GM12865 (cell line): ENCODE results near the gene EPHB1.

Experiments
- DNase-seq: peaks from one replicate; pipeline ENCODE4 v3.0.0; 2010; ENCODE audit warnings: low read depth
- H3K4me3 ChIP-seq: 2 replicates; pipeline ENCODE4 v1.5.1; 2011; ENCODE audit warnings: mild to moderate bottlenecking, low read depth, low read length, control low read depth
- TF ChIP-seq, protein P1 (sequence below): IDR thresholded peaks from 2 replicates; pipeline ENCODE4 v1.5.1; 2011; ENCODE audit warnings: low read length, control low read depth, low read depth, inconsistent platforms; ENCODE audit not compliant: insufficient read depth; ENCODE audit errors: missing control alignments

Gene EPHB1

GRCh38 chr3:134807189-134807588 lies 12.1 kb downstream of the EPHB1 start:
- TF ChIP-seq, protein P1, sequence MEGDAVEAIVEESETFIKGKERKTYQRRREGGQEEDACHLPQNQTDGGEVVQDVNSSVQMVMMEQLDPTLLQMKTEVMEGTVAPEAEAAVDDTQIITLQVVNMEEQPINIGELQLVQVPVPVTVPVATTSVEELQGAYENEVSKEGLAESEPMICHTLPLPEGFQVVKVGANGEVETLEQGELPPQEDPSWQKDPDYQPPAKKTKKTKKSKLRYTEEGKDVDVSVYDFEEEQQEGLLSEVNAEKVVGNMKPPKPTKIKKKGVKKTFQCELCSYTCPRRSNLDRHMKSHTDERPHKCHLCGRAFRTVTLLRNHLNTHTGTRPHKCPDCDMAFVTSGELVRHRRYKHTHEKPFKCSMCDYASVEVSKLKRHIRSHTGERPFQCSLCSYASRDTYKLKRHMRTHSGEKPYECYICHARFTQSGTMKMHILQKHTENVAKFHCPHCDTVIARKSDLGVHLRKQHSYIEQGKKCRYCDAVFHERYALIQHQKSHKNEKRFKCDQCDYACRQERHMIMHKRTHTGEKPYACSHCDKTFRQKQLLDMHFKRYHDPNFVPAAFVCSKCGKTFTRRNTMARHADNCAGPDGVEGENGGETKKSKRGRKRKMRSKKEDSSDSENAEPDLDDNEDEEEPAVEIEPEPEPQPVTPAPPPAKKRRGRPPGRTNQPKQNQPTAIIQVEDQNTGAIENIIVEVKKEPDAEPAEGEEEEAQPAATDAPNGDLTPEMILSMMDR: no peak
- DNase-seq: no peak
- H3K4me3 ChIP-seq: no peak overlapping the region

GRCh38 chr3:134808835-134809234 lies 13.8 kb downstream of the EPHB1 start:
- no peak for DNase-seq
- H3K4me3 ChIP-seq: no peak overlapping the region
- TF ChIP-seq, protein P1: no peak

DNA sequence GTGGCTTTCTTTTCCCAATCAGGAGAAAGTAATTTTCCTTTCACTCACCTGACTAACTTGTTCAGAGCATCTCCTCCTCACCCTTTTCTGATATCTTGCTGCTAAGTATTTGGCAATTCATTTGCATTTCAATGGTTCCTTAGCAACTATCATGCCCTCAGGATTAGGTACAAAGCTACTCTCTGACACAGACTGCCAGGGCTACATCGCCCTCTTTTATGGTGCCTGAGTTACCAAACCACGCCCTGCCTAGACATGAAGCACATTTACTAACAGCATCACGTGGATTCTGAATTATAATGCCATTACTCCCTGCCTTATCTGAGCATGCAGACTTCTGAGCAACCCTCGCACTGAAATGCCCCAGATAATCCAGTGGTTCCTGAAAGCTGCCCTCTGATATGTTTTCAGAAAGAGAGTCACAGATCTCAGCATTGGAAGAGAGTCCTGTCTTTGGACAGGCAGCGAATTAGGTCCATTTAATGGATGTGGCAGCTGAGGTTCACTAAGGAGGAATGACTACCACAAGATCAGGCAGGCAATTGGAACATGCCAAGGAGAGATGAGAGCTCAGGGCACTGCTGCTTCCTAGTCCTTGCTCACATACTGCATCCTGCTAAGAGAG lies 14.5 kb downstream of the EPHB1 start:
- no peak for DNase-seq
- TF ChIP-seq, protein P1: no peak
- H3K4me3 ChIP-seq: no peak overlapping the region

GRCh38 chr3:134810052-134810435 lies 15.0 kb downstream of the EPHB1 start:
- DNase-seq: no peak
- H3K4me3 ChIP-seq: no peak overlapping the region
- TF ChIP-seq, protein P1: no peak

- no peak for DNase-seq
- no peak overlapping the region for H3K4me3 ChIP-seq
- TF ChIP-seq, protein P1: no peak
Measured at GRCh38 chr3:134810850-134811249, 15.8 kb downstream of the EPHB1 start.

DNA sequence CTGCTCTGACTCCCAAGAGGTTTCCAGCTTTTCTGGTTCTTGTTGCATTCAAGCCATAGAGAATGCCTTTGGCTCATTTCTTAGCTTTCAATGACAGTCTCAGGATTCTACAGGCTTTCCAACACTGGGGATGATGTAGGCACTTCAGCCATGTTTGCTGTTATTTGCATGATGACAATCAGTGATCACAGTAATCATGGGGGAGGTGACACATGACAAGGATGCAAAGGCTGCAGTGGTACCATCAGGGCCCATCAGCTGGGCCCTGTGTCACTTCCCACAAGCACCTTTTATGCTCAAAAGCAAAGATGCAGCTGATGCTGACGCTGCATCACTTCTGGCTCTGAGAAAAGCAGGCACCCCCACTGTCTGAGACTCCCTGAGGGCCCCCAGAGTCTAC lies 18.6 kb downstream of the EPHB1 start:
- no peak for DNase-seq
- H3K4me3 ChIP-seq: no peak overlapping the region
- TF ChIP-seq, protein P1: no peak

DNA sequence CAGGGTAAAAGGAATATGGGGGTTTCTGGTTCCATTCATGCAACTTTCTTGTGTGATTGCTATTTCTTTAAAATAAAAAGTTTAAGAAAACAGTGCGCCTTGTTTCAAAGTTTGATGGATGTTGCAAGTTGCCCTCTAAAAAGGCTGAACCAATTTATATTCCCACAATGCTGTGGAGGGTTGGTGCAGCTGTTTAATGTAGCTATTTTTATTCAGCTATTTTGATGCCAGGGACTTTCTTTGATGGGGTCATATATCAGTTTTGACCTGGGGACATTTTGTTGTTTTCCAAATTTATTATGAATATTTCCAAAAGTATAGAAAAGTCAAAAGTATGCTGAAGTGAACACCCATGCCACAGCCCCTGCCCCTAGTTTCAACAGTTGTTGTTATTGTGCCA lies 20.5 kb downstream of the EPHB1 start:
- DNase-seq: no peak
- no peak overlapping the region for H3K4me3 ChIP-seq
- TF ChIP-seq, protein P1: no peak
